GM19438 (cell line): Measurements from ENCODE around the gene ZFAND2A.
"Not testable (repeated sequence)": the region's sequence is repeated elsewhere in the genome, so short reads cannot be mapped to it uniquely, and the experiment has no call there.

Source experiments
- ATAC-seq: cut with Tn5 transposase; IDR thresholded peaks from one replicate; pipeline ENCODE4 v1.9.1; 2021; ENCODE audit warnings: low read depth; ENCODE audit not compliant: unreplicated experiment

The ZFAND2A gene

DNA sequence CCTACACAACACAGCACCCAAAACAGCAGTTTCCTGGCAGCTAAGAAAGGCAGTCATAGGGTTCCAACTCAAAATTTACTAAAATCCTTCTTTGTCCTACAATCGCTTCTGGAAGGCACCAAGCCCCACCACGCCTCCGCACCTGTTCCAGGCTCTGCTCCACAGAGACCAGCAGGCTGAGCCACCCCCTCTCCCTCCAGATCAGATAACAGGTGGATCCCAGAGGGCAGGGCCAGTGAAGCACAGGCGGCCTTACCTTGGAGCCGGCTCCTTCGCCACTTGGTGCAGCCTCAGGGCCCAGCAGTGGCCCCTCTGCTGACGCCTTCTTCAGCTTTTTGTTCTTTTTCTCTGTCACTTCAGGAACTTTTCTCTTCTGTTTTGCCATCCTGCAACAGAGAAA, 33.0 kb downstream of the ZFAND2A start:
- ATAC-seq, result no peak

DNA sequence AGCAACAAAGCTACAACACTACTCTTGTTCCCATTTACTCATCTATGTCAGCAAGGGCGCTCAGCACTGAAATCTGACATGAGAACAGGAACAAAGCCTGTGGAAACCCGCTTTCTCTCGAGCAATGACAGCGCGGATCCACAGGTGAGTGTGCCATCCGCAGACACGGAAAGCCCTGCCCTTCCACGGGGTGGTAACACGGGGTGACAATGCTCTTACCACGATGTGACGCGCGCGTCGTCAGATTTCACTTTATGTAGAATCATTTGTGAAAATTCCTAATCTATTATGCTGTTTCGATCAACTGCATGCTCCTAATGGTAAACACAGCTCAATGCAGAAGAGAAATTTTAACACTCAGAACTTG, 34.4 kb downstream of the ZFAND2A start:
- no peak for ATAC-seq

DNA sequence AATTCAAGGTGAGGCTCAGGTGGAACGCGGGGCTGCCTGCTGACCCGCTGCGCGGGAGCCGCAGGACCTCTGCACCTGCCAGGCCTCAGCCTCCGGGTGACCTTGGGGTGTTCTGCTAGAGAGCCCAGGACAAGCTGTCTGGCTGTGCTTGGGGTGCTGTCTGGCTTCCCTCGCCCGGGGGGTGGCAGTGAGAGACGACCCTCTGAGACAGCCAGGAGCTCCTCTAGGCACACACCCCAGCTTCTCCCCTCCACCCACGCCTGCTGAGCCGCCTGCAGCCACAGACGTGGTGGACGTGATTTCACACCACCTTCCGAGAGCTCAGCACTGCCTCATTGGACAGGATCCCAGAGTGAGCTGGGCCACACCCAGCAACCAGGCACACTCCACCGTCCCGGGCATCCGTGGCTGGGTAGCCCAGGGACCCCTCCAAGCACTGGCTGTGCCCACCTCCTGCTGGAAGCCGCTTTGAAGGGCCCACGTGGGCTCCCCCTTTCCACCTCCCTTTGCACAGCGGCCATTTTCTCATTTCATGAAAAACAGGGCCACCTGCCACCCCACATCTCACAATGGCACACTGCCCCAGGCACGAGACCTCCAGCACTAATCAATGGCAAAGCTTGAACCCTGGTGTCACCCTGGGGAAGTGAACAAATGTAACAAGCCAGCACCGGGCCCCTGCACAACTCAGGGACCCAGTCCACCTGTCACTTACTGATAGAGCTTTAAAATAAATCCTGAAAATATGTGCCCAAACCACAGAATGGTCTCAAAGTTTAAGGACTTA, 35.0 kb downstream of the ZFAND2A start:
- ATAC-seq, result no peak

DNA sequence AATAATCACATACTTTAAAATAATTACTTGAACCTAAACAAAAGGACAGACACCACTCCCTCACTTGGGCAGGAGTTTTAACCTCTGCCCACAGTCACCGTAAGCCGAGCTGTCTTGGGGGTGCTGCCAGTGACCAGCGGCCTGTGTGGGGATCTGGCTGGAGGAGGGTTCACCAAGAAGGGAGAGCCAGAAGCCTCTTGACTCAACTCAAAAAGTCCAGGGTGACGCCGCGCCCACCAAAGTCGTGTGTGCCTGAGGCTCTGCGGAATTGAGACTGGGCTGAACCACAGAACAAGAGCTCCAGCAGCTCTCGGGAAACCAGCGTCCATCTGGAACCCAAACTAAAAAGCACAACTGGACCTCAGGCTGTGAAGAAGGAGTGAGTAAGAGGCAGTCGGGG, 35.8 kb downstream of the ZFAND2A start:
- no peak for ATAC-seq

- ATAC-seq, result no peak
Observed at GRCh38 chr7:1123715-1124114, 36.3 kb downstream of the ZFAND2A start.

DNA sequence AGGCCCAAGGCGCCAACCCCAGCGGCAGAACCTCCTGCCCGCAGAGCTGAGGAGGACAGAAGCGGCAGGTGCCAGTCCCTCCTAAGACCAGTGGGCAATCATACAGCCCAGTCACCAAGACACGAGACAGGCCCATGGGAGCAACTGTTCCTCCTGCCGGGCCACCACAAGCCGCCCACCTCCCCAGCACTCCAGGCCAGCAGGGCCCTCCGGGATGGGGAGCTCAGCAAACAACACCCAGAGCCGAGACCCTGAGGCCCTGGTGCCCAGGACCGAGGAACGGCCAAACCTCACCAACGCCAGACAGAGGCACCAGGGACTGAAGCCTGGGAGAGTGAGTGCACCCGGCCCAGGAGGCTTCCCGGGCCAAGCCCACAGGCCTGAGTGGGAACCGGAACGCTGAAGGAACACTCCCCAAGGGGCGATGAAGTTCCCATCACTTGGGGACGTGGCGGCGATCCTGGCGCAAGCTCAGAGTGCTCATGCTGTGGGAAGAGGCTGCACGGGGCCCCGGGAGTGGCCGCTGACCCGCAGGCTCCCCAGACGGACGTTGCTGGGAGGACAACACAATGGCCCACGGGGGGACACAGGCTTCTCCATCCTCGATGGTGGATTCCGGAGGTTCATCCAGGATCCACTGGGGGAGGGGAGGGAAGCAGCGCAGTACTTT, 37.0 kb downstream of the ZFAND2A start:
- ATAC-seq, result no peak

GRCh38 chr7:1121886-1122831, 37.8 kb downstream of the ZFAND2A start:
- ATAC-seq, result no peak

DNA sequence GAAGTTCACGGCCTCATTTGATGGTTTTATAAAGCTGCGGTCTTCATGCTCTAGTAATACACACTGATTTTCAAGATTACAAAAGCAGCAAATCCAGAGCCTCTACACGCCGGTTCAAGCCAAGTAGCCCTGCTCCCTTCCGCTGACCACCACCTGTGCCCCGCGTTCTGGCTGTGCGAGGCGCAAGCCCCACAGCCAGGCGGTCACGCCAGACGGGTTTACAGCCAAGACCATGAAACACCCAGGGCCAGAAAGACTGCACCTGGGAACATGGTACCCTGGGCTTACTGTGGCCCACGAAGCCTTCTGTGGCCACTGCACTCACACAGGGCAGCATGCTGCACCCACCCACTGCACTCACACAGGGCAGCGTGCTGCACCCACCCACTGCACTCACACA, 38.5 kb downstream of the ZFAND2A start:
- no peak for ATAC-seq

DNA sequence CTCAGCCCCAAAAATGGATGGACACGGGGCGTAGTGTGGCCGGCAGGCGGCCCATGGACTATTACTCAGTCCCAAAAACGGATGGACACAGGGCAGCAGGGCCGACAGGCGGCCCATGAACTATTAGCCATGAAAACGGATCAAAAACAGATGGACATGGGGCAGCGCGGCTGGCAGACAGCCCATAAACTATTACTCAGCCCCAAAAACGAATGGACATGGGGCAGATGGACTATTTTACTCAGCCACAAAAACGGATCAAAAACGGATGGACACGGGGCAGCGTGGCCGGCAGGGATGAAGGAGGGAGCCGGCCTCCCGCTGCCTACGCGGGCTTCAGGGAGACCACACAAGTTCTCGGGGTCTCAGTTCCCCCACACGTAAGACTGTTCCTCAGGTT, 39.2 kb downstream of the ZFAND2A start:
- ATAC-seq, result no peak

DNA sequence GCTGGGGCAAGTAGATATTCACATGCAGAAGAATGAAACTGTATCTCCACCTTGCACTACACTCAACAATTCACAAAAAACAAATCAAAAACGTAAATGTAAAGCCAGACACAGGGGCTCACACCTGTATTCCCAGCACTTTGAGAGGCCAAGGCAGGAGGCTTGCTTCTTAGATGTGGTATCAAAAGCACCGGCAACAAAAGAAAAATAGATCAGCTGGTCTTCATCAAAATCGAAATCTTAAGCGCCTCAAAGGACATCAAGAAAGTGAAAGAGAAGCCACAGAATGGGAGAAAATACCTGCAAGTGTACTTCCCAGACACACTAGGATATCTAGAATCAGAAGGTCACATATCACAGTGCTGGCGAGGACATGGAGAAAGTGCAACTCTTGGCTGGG, 40.8 kb downstream of the ZFAND2A start:
- no peak for ATAC-seq

DNA sequence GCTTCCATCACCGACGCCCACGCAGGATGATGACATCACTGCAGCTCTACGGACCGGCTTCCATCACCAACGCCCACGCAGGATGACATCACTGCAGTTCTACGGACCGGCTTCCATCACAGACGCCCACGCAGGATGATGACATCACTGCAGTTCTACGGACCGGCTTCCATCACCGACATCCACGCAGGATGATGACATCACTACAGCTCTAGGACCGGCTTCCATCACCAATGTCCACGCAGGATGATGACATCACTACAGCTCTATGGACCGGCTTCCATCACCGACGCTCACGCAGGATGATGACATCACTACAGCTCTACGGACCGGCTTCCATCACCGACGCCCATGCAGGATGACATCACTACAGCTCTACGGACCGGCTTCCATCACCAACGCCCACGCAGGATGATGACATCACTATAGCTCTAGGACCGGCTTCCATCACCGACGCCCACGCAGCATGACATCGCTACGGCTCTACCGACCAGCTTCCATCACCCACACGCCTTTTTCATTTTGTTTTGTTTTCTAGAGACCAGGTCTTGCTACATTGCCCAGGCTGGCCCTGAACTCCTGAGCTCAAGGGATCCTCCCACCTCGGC, 42.6 kb downstream of the ZFAND2A start:
- ATAC-seq, result no peak

DNA sequence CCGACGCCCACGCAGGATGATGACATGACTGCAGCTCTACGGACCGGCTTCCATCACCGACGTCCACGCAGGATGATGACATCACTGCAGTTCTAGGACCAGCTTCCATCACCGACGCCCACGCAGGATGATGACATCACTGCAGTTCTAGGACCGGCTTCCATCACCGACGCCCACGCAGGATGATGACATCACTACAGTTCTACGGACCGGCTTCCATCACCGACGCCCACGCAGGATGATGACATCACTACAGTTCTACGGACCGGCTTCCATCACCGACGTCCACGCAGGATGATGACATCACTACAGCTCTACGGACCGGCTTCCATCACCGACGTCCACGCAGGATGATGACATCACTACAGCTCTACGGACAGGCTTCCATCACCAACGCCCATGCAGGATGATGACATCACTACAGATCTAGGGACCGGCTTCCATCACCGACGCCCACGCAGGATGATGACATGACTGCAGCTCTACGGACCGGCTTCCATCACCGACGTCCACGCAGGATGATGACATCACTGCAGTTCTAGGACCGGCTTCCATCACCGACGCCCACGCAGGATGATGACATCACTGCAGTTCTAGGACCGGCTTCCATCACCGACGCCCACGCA, 43.5 kb downstream of the ZFAND2A start:
- ATAC-seq, result not testable (repeated sequence)

DNA sequence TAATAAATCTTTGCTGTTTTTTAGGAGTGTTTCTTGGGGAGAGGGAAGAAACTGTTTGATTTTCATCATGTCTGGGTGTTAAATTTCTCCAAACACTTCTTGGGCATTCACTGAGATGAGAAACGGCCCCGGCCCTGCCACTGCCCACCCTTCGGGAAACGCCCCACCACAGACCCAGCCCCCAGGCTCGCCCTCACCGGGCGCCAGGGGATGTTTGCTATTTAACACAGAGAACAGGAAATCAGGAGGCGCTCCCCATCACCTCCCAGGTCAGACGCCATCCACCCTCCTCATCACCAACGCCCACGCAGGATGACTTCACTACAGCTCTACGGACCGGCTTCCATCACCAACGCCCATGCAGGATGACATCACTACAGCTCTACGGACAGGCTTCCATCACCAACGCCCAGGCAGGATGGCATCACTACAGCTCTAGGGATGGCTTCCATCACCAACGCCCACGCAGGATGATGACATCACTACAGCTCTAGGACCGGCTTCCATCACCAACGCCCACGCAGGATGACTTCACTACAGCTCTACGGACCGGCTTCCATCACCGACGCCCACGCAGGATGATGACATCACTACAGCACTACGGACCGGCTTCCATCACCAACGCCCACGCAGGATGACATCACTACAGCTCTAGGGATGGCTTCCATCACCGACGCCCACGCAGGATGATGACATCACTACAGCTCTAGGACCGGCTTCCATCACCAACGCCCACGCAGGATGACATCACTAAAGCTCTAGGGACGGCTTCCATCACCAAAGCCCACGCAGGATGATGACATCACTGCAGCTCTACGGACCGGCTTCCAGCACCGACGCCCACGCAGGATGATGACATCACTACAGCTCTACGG, 44.6 kb downstream of the ZFAND2A start:
- not testable (repeated sequence) for ATAC-seq

GRCh38 chr7:1114505-1114904, 45.5 kb downstream of the ZFAND2A start:
- ATAC-seq, result no peak

- no peak for ATAC-seq
Observed at GRCh38 chr7:1114088-1114487, 45.9 kb downstream of the ZFAND2A start.

- ATAC-seq, result no peak
Observed at GRCh38 chr7:1113548-1113885, 46.5 kb downstream of the ZFAND2A start.

DNA sequence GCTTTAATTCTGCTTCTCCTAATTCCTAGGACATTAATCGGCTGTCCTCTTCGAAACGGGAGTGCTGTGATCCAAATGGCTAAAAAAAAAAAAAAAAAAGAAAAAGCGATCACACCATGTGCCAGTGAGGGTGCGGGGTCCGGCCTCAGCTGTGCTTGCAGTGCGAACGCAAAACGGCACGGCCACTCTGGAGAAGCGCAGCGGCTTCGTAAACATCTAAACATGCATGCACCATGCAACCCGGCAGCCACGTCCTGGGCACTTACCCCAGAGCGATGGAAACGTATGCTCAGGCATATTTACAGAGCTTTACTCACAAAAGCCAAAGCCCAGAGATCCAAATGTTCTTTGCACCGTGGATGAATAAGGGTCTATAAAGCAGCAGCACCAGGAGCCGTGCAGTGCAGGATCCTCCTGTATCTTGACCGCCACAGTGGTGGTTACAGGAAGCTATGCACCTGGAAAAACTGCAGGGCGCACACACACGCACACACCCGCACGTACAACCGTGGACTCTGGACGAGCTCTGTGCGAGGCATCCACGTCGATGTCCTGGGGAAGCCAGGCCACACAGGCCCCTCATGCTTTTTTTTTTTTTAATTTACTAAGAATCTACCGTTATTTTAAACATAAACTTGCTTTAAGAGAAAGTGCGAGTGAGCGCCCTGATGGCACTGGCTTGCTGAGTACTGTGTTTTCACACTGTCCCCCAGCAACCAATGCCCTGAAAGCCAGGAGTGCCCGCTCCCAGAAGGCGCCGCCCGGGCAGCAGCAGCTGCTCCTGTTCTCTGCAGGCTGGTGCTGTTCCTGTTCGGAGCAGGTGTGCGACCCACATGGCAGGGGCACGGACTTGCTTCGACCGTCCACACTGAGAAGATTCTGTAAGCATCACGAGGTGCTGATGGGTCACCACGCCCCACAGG, 47.1 kb downstream of the ZFAND2A start:
- ATAC-seq, result no peak

- no peak for ATAC-seq
Observed at GRCh38 chr7:1112109-1112508, 47.9 kb downstream of the ZFAND2A start.
